Smooth muscle cell (in vitro differentiated cells): ENCODE results near the gene SIX3. TPM values are rescaled to one million over a fixed set of nuclear protein-coding genes. Genes with fewer than 3 reads are reported as not detected.
A peak's percentile ranks its signal among the peaks of the same experiment; 100 is the strongest.

Experiments
- DNase-seq: peaks from one replicate; lab custom pipeline; 2025; ENCODE audit not compliant: unreplicated experiment; lab: John Stamatoyannopoulos, UW
- H2AFZ ChIP-seq: fragments of 200-600 bp; sonication (generic); 2 replicates; pipeline ENCODE4 v1.6.0; 2016; ENCODE audit warnings: antibody characterized with exemption, low read depth, mild to moderate bottlenecking
- H3F3A ChIP-seq: fragments of 200-600 bp; sonication (generic); 2 replicates; pipeline ENCODE4 v1.6.0; 2017; ENCODE audit warnings: antibody characterized with exemption, low read depth
- H3K27ac ChIP-seq: fragments of 200-600 bp; sonication (generic); 2 replicates; pipeline ENCODE4 v1.5.1; 2016; ENCODE audit warnings: low read depth, mild to moderate bottlenecking
- H3K27me3 ChIP-seq: fragments of 200-600 bp; sonication (generic); 2 replicates; pipeline ENCODE4 v1.6.1; 2016; ENCODE audit warnings: low read depth, mild to moderate bottlenecking
- H3K36me3 ChIP-seq: fragments of 200-600 bp; sonication (generic); 2 replicates; pipeline ENCODE4 v1.5.1; 2016; ENCODE audit warnings: low read depth
- H3K4me1 ChIP-seq: fragments of 200-600 bp; sonication (generic); 2 replicates; pipeline ENCODE4 v1.5.1; 2016; ENCODE audit warnings: low read depth
- H3K4me2 ChIP-seq: fragments of 200-600 bp; sonication (generic); 2 replicates; pipeline ENCODE4 v1.6.0; 2016; ENCODE audit warnings: mild to moderate bottlenecking
- H3K4me3 ChIP-seq: fragments of 200-600 bp; sonication (generic); 2 replicates; pipeline ENCODE4 v1.5.1; 2016; ENCODE audit warnings: mild to moderate bottlenecking
- H3K79me2 ChIP-seq: fragments of 200-600 bp; sonication (generic); 2 replicates; pipeline ENCODE4 v1.6.0; 2016; ENCODE audit warnings: low read depth, mild to moderate bottlenecking
- H3K9ac ChIP-seq: fragments of 200-600 bp; sonication (generic); 2 replicates; pipeline ENCODE4 v1.6.0; 2016; ENCODE audit warnings: low read depth
- H3K9me3 ChIP-seq: fragments of 200-600 bp; sonication (generic); replicated peaks from 2 replicates; pipeline ENCODE4 v1.5.1; 2016; ENCODE audit warnings: low read depth
- H4K20me1 ChIP-seq: fragments of 200-600 bp; sonication (generic); 2 replicates; pipeline ENCODE4 v1.6.0; 2016; ENCODE audit warnings: low read depth
- WGBS: methylation state at CpG from one replicate; pipeline ENCODE4 v1.1.7; 2016; ENCODE audit warnings: low lambda C conversion rate; 5-methylcytosine and 5-hydroxymethylcytosine counted together
- polyA plus RNA-seq: library from polyadenylated mRNA; unstranded; fragments of >200 nt; fragmentation: Nextera tagmentation; extraction: Ambion mirVana; gene quantifications from 2 replicates; pipeline ENCODE4 v1.2.1, GENCODE V29; 2016
- total RNA-seq: library from RNA; depleted of rRNA; stranded (reverse); fragments of >200 nt; gene quantifications from 2 replicates; pipeline ENCODE4 v1.2.3, GENCODE V29; 2014
- TF ChIP-seq, protein P1 (sequence below): fragments of 200-600 bp; sonication (generic); IDR thresholded peaks from 2 replicates; pipeline ENCODE4 v1.5.1; 2017; ENCODE audit warnings: borderline replicate concordance, mild to moderate bottlenecking, antibody characterized with exemption; ENCODE audit not compliant: insufficient read depth, poor library complexity, severe bottlenecking

SIX3 gene
- not detected in 2 replicates for total RNA-seq
- polyA plus RNA-seq: not detected in 2 replicates

DNA sequence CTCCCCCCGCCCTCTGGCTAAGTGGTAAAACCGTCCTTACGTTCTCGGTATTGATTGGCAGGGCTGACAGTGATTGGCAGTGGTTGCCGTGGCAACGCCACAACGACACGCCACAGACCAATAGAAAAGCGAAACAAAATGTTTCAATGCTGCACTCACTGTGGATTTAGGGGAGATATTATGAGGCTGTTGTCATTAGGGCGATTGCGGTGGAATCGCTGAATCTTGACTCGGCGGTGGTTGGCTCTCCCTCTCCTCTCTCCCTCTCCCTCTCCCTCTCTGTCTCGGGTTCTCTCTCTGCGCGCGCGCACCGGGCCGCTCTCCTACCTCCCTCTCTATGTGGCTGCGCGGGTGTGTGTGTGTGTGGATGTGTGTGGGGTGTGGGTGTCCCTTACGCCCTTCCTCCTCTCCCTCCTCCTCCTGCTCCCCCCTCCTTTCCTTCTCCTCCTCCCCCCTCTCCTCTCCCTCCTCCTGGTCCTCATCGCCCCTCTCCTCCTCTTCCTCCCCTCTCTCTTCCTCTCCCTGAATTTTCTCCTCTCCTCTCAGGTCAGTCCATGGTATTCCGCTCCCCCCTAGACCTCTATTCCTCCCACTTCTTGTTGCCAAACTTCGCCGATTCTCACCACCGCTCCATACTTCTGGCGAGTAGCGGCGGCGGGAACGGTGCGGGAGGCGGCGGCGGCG, at the start of gene SIX3:
SIX3 (plus strand) TSS at position 152 of the 684 bp plus-strand sequence; CDS start at position 555, 403 bp downstream.
- Histone ChIP-seq H3K36me3 (no peaks in the 10 kb centered on the region), H4K20me1 (no peaks in the 10 kb centered on the region), H3K9ac (no peak within 1 kb of the TSS), H3F3A (no peaks in the 10 kb centered on the region), H3K9me3 (no peaks in the 10 kb centered on the region), H3K4me2 (peak within 1 kb of the TSS; percentile 51), H3K27ac (no peak within 1 kb of the TSS), H3K4me1 (peaks cover 40% of the 10 kb centered on the region), H2AFZ (no peak within 1 kb of the TSS), H3K79me2 (no peaks in the 10 kb centered on the region), H3K27me3 (peaks cover 100% of the 10 kb centered on the region), H3K4me3 (no peak within 1 kb of the TSS)
- TF ChIP-seq, protein P1, sequence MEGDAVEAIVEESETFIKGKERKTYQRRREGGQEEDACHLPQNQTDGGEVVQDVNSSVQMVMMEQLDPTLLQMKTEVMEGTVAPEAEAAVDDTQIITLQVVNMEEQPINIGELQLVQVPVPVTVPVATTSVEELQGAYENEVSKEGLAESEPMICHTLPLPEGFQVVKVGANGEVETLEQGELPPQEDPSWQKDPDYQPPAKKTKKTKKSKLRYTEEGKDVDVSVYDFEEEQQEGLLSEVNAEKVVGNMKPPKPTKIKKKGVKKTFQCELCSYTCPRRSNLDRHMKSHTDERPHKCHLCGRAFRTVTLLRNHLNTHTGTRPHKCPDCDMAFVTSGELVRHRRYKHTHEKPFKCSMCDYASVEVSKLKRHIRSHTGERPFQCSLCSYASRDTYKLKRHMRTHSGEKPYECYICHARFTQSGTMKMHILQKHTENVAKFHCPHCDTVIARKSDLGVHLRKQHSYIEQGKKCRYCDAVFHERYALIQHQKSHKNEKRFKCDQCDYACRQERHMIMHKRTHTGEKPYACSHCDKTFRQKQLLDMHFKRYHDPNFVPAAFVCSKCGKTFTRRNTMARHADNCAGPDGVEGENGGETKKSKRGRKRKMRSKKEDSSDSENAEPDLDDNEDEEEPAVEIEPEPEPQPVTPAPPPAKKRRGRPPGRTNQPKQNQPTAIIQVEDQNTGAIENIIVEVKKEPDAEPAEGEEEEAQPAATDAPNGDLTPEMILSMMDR: no peak
- DNase-seq: no peak
- WGBS: 1% methylated on average over 35 of the region's 39 CpGs

DNA sequence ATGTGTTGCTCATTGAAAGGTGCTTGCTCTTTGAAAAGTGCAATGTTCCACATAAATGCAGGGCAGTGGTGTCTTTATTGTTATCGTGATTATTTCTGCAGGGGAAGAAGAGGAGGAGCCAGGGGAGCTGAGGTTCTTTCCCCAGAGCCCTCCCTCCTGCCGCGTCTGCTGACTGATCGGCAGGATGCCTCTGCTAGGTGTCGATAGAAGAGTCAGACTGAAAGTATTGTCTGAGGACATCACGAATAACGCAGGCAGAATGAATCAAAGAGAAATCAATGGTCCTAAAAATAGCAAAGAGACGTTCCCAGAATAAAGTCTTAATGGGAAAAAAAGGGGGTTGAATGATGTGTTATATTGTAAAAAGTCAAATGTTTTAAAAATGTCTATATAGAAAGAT, 47.4 kb upstream of the SIX3 start:
- Histone ChIP-seq H2AFZ (no peak overlapping the region), H4K20me1 (no peaks in the 10 kb centered on the region), H3K9me3 (no peaks in the 10 kb centered on the region), H3K36me3 (no peaks in the 10 kb centered on the region), H3K79me2 (no peaks in the 10 kb centered on the region), H3F3A (no peaks in the 10 kb centered on the region), H3K9ac (no peak overlapping the region), H3K4me2 (no peak overlapping the region), H3K27ac (no peak overlapping the region), H3K4me3 (no peak overlapping the region), H3K4me1 (no peaks in the 10 kb centered on the region), H3K27me3 (peaks cover 3% of the 10 kb centered on the region)
- TF ChIP-seq, protein P1: no peak
- 77% methylated on average over 8 of the region's 8 CpGs for whole genome bisulfite sequencing
- DNase-seq: no peak

DNA sequence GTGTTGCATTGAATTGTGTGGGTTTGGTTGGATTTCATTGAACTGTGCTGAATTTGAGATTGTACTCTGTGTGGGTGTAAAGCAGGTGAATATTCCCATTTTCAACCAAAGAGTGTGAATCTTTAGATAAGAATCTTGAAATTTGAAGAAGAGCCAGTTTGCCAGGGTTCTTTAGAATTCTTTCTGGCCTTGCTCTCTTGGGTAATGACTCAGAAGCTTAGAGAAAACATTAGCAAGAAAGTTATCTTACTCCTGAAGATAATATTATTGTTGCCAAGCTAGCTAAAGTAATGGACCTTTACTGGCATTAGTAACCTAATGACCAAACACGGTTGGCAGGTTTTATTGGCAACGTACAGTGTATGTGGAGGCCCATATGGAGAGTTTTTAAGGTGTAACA, 46.4 kb upstream of the SIX3 start:
- no peaks in the 10 kb centered on the region for H3K36me3 ChIP-seq
- H4K20me1 ChIP-seq: no peaks in the 10 kb centered on the region
- TF ChIP-seq, protein P1: no peak
- H3K27me3 ChIP-seq: peaks cover 13% of the 10 kb centered on the region
- H2AFZ ChIP-seq: no peak overlapping the region
- no peak overlapping the region for H3K4me2 ChIP-seq
- no peak overlapping the region for H3K27ac ChIP-seq
- H3K9me3 ChIP-seq: no peaks in the 10 kb centered on the region
- no peaks in the 10 kb centered on the region for H3K4me1 ChIP-seq
- 88% methylated on average over 2 of the region's 2 CpGs for WGBS
- H3K9ac ChIP-seq: no peak overlapping the region
- H3K79me2 ChIP-seq: no peaks in the 10 kb centered on the region
- H3K4me3 ChIP-seq: no peak overlapping the region
- no peaks in the 10 kb centered on the region for H3F3A ChIP-seq
- no peak for DNase-seq

DNA sequence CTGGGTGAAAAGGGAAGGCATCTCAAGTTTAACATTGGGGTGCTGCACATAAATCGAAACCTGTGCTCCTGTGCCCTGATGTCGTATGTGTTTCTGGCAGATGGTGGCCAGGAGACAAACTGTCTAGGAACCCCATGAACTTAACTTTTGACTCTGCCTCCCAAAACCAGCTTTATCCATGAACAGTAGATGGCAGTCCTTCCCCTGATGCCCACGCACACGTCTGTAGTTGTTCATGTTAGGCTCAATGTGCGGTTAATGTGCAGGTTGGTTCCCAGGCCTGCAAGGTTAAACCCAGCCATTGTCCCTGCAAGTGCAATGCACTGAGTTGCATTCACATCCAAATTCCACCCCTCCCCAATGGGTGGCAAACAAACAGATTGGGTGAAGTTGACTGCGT, 44.1 kb upstream of the SIX3 start:
- H3K4me3 ChIP-seq: no peak overlapping the region
- no peak overlapping the region for H2AFZ ChIP-seq
- H4K20me1 ChIP-seq: no peaks in the 10 kb centered on the region
- 90% methylated on average over 6 of the region's 6 CpGs for WGBS
- TF ChIP-seq, protein P1: no peak
- H3K36me3 ChIP-seq: no peaks in the 10 kb centered on the region
- no peak overlapping the region for H3K4me2 ChIP-seq
- no peak overlapping the region for H3K9ac ChIP-seq
- H3K4me1 ChIP-seq: no peaks in the 10 kb centered on the region
- no peaks in the 10 kb centered on the region for H3F3A ChIP-seq
- no peaks in the 10 kb centered on the region for H3K9me3 ChIP-seq
- H3K27ac ChIP-seq: no peak overlapping the region
- DNase-seq: no peak
- H3K79me2 ChIP-seq: no peaks in the 10 kb centered on the region
- H3K27me3 ChIP-seq: peaks cover 28% of the 10 kb centered on the region
